ENCODE results near the gene RAMP3.

- TF ChIP-seq CTCF (IDR thresholded peaks at IDR 0.05) (no peak), SIN3A (IDR thresholded peaks at IDR 0.05; ENCODE audit: borderline replicate concordance, insufficient read depth, low read depth, low read length) (no peak), TCF7L2 (IDR thresholded peaks at IDR 0.05; ENCODE audit: low read depth, low read length) (no peak), POLR2AphosphoS5 (IDR thresholded peaks at IDR 0.05; ENCODE audit: low read depth, low read length) (no peak)
These were observed 33.5 kb upstream of the RAMP3 start for GRCh38 chr7:45123913-45124710.

Data from Panc1 (cell line).